PFSK-1 (cell line): ENCODE data around the gene ADGRB3.

Experiments used
- FOXP2 ChIP-seq: optimal IDR thresholded peaks from 2 replicates; pipeline ENCODE3; 2011; ENCODE audit warnings: borderline replicate concordance, control low read depth, inconsistent platforms; ENCODE audit not compliant: insufficient read depth; ENCODE audit errors: extremely low read length, extremely low read depth
- POLR2AphosphoS5 ChIP-seq: IDR thresholded peaks from 2 replicates; pipeline ENCODE4 v1.6.1; 2012; ENCODE audit warnings: low read depth, mild to moderate bottlenecking, control low read depth, low read length, moderate library complexity
- REST ChIP-seq, 2 experiments: IDR thresholded peaks; 2 replicates each; pipeline versions ENCODE4 v1.6.1 to v1.8.0; 2011 to 2012; ENCODE audit warnings: low read depth in 2 of 2, low read length in 2 of 2, control low read depth in 1 of 2, inconsistent platforms in 1 of 2, mild to moderate bottlenecking in 1 of 2, moderate library complexity in 1 of 2; ENCODE audit not compliant: insufficient read depth in 1 of 2
- SIN3A ChIP-seq: IDR thresholded peaks from 2 replicates; pipeline ENCODE4 v1.6.1; 2012; ENCODE audit warnings: mild to moderate bottlenecking, low read length, moderate library complexity, borderline replicate concordance; ENCODE audit not compliant: insufficient read depth
- TAF1 ChIP-seq: IDR thresholded peaks from 2 replicates; pipeline ENCODE4 v1.6.1; 2012; ENCODE audit warnings: low read length, control low read depth, borderline replicate concordance; ENCODE audit not compliant: insufficient read depth

ADGRB3 gene

GRCh38 chr6:68642081-68642480 is 7.0 kb downstream of the ADGRB3 start:
- no peak for TF ChIP-seq POLR2AphosphoS5
- no peak for TF ChIP-seq REST (IDR thresholded peaks at IDR 0.05; ENCODE audit: insufficient read depth in 1 of 2, low read depth in 2 of 2, low read length in 2 of 2)
- no peak for TF ChIP-seq SIN3A
- no peak for TF ChIP-seq FOXP2

GRCh38 chr6:68642977-68643376 is 7.9 kb downstream of the ADGRB3 start:
- no peak for TF ChIP-seq POLR2AphosphoS5
- TF ChIP-seq SIN3A: no peak
- TF ChIP-seq REST (IDR thresholded peaks at IDR 0.05; ENCODE audit: insufficient read depth in 1 of 2, low read depth in 2 of 2, low read length in 2 of 2): no peak
- no peak for TF ChIP-seq FOXP2
- no peak for TF ChIP-seq TAF1

GRCh38 chr6:68649669-68650068 is 14.6 kb downstream of the ADGRB3 start:
- TF ChIP-seq SIN3A (no peak), POLR2AphosphoS5 (no peak), REST (IDR thresholded peaks at IDR 0.05; ENCODE audit: insufficient read depth in 1 of 2, low read depth in 2 of 2, low read length in 2 of 2) (no peak), FOXP2 (no peak), TAF1 (no peak)

GRCh38 chr6:68650142-68650541 is 15.1 kb downstream of the ADGRB3 start:
- TF ChIP-seq SIN3A (no peak), REST (IDR thresholded peaks at IDR 0.05; ENCODE audit: insufficient read depth in 1 of 2, low read depth in 2 of 2, low read length in 2 of 2) (no peak), FOXP2 (no peak), POLR2AphosphoS5 (no peak), TAF1 (no peak)
